MCF 10A (cell line): ENCODE data around the gene ROM1. TPM values are rescaled to one million over a fixed set of nuclear protein-coding genes. Genes with fewer than 3 reads are reported as not detected.

Experiments used
- BruUV-seq: library from RNA; stranded (reverse); fragments of 400-500 nt; replicated peaks from 2 replicates; lab custom pipeline; 2021; lab: Mats Ljungman, UMichigan
- CTCF ChIA-PET: fragments of 300-600 bp; sonication (Branson Sonifier 250); formaldehyde crosslinking; extraction: SDS; loops from one replicate; lab custom pipeline; 2021; ENCODE audit warnings: antibody characterized with exemption, inconsistent platforms; lab: Yijun Ruan, JAX
- POLR2A ChIA-PET: fragments of 300-600, 350-650 bp; sonication (Branson Sonifier 250); formaldehyde crosslinking; extraction: SDS; loops from one replicate; lab custom pipeline; 2020; ENCODE audit warnings: antibody characterized with exemption, inconsistent platforms; lab: Yijun Ruan, JAX
- DNase-seq: peaks from one replicate; pipeline ENCODE4 v3.0.0-alpha.2; 2018; ENCODE audit not compliant: unreplicated experiment
- H3K27ac Mint-ChIP-seq: one replicate; pipeline ENCODE4 v1.8.0; 2022; ENCODE audit warnings: mild to moderate bottlenecking, low read depth, mixed read lengths; ENCODE audit not compliant: unreplicated experiment
- H3K27me3 Mint-ChIP-seq: one replicate; pipeline ENCODE4 v1.8.0; 2022; ENCODE audit warnings: mixed read lengths; ENCODE audit not compliant: insufficient read depth, unreplicated experiment
- H3K36me3 Mint-ChIP-seq: one replicate; pipeline ENCODE4 v1.8.0; 2022; ENCODE audit warnings: mild to moderate bottlenecking, moderate library complexity, mixed read lengths; ENCODE audit not compliant: insufficient read depth, unreplicated experiment
- H3K4me1 Mint-ChIP-seq: one replicate; pipeline ENCODE4 v1.8.0; 2022; ENCODE audit warnings: mixed read lengths; ENCODE audit not compliant: insufficient read depth, unreplicated experiment
- H3K4me3 Mint-ChIP-seq: one replicate; pipeline ENCODE4 v1.8.0; 2022; ENCODE audit warnings: mild to moderate bottlenecking, moderate library complexity, mixed read lengths; ENCODE audit not compliant: unreplicated experiment
- H3K9me3 Mint-ChIP-seq: one replicate; pipeline ENCODE4 v1.8.0; 2022; ENCODE audit warnings: mixed read lengths; ENCODE audit not compliant: unreplicated experiment
- CTCF ChIP-seq: fragments of 200-600 bp; IDR thresholded peaks from one replicate; pipeline ENCODE4 v1.8.0; 2022; ENCODE audit warnings: antibody characterized with exemption, mild to moderate bottlenecking; ENCODE audit not compliant: unreplicated experiment
- intact Hi-C: fragments of 100-400 bp; cut with micrococcal nuclease; formaldehyde crosslinking; loops from 2 replicates; pipeline ENCODE4 v1.14.1; 2022
- total RNA-seq: library from RNA; stranded (reverse); gene quantifications from 2 replicates; pipeline ENCODE4 v1.2.3, GENCODE V29; 2022

ROM1 gene
- total RNA-seq, 1 experiment from 2014 or later = 2.9 TPM

GRCh38 chr11:62603776-62604299 lies 9.2 kb upstream of the ROM1 start:
- H3K4me1 Mint-ChIP-seq = peaks cover 30% of the 10 kb centered on the region
- H3K36me3 Mint-ChIP-seq = peaks cover 66% of the 10 kb centered on the region
- no peaks in the 10 kb centered on the region for H3K9me3 Mint-ChIP-seq
- H3K27me3 Mint-ChIP-seq = no peaks in the 10 kb centered on the region
- no peak overlapping the region for H3K27ac Mint-ChIP-seq
- no peak for TF ChIP-seq CTCF
- no TSS peak for BruUV-seq
- H3K4me3 Mint-ChIP-seq = peak overlapping the region; percentile 28
- DNase-seq = no peak
- ChIA-PET CTCF (interaction anchor here (0.5 to 2.1 kb wide), 9 partner anchors 8 to 1747 kb away, joined by 3 to 7 read pairs (median 3); partner anchors contain the start of genes LBHD1 and ROM1), POLR2A (interaction anchor here (0.6 to 5.2 kb wide), 4 partner anchors 12 to 51 kb away, joined by 3 to 152 read pairs (median 8); partner anchors contain the start of gene TUT1)
- intact Hi-C loops = no loop called here

- no peak overlapping the region for H3K4me3 Mint-ChIP-seq
- TF ChIP-seq CTCF = no peak
- H3K27me3 Mint-ChIP-seq = no peaks in the 10 kb centered on the region
- POLR2A ChIA-PET = interaction anchor here (1.4 to 2.9 kb wide), 2 partner anchors 13 to 52 kb away, joined by 3 to 11 read pairs; partner anchors contain the start of gene TUT1
- peaks cover 58% of the 10 kb centered on the region for H3K36me3 Mint-ChIP-seq
- no peak overlapping the region for H3K27ac Mint-ChIP-seq
- H3K4me1 Mint-ChIP-seq = peaks cover 22% of the 10 kb centered on the region
- no peaks in the 10 kb centered on the region for H3K9me3 Mint-ChIP-seq
- no TSS peak for BruUV-seq
- intact Hi-C loops = no loop called here
- no peak for DNase-seq
- CTCF ChIA-PET = interaction anchor here (0.6 to 2.1 kb wide), 4 partner anchors 9 to 70 kb away, joined by 3 to 7 read pairs (median 3); partner anchors contain the start of gene ROM1
Measured at GRCh38 chr11:62604460-62605120, 8.5 kb upstream of the ROM1 start.

GRCh38 chr11:62605467-62605866 lies 7.6 kb upstream of the ROM1 start:
- Mint-ChIP-seq H3K36me3 (peaks cover 56% of the 10 kb centered on the region), H3K4me3 (no peak overlapping the region), H3K27me3 (no peaks in the 10 kb centered on the region), H3K4me1 (peaks cover 17% of the 10 kb centered on the region), H3K9me3 (no peaks in the 10 kb centered on the region), H3K27ac (no peak overlapping the region)
- ChIA-PET POLR2A (interaction anchor here (2.9 kb wide), 1 partner anchor 14 kb away, joined by 11 read pairs; the partner anchor contains the start of gene TUT1), CTCF (interaction anchor here (0.6 to 0.8 kb wide), 2 partner anchors 45 to 67 kb away, joined by 3 to 4 read pairs; partner anchors contain the start of gene LBHD1)
- intact Hi-C loops = no loop called here
- DNase-seq = no peak
- no peak for TF ChIP-seq CTCF
- no TSS peak for BruUV-seq

- H3K27ac Mint-ChIP-seq = no peak overlapping the region
- H3K4me1 Mint-ChIP-seq = peaks cover 17% of the 10 kb centered on the region
- POLR2A ChIA-PET = interaction anchor here (2.9 kb wide), 1 partner anchor 14 kb away, joined by 11 read pairs; the partner anchor contains the start of gene TUT1
Measured at GRCh38 chr11:62605902-62606301, 7.2 kb upstream of the ROM1 start.

More at GRCh38 chr11:62605902-62606301, 7.2 kb upstream of the ROM1 start:
- CTCF ChIA-PET = interaction anchor here (0.6 to 0.8 kb wide), 2 partner anchors 44 to 66 kb away, joined by 3 to 4 read pairs; partner anchors contain the start of gene LBHD1
- DNase-seq = no peak
- peaks cover 56% of the 10 kb centered on the region for H3K36me3 Mint-ChIP-seq
- BruUV-seq = no TSS peak
- no peaks in the 10 kb centered on the region for H3K9me3 Mint-ChIP-seq
- no peaks in the 10 kb centered on the region for H3K27me3 Mint-ChIP-seq
- no peak overlapping the region for H3K4me3 Mint-ChIP-seq
- intact Hi-C loops = no loop called here
- TF ChIP-seq CTCF = no peak
